B cell (primary cell): Measurements from ENCODE around the gene GATAD2A. TPM values are rescaled to one million over a fixed set of nuclear protein-coding genes. Genes with fewer than 3 reads are reported as not detected.

ENCODE experiments used
- ATAC-seq: fragments of 200-7000 bp; cut with Tn5 transposase; one replicate; pipeline ENCODE4 v1.10.0; 2021; ENCODE audit warnings: low read depth, mild to moderate bottlenecking, moderate number of reproducible peaks, moderate library complexity
- CTCF ChIA-PET: fragments of 350-600 bp; sonication (Branson Sonifier 250); formaldehyde crosslinking; loops from one replicate; lab custom pipeline; 2021; ENCODE audit warnings: antibody characterized with exemption, inconsistent platforms; lab: Charles Lee
- POLR2A ChIA-PET: fragments of 350-600 bp; sonication (Branson Sonifier 250); formaldehyde crosslinking; loops from one replicate; lab custom pipeline; 2021; ENCODE audit warnings: antibody characterized with exemption; lab: Charles Lee
- DNase-seq: peaks from one replicate; pipeline ENCODE4 v3.0.0; 2013
- H2AFZ ChIP-seq: 2 replicates; pipeline ENCODE4 v1.6.1; 2012; ENCODE audit warnings: mild to moderate bottlenecking, low read depth, low read length; ENCODE audit not compliant: insufficient read depth, poor library complexity, severe bottlenecking
- H3K27ac ChIP-seq, 2 donors: 1 replicate in 1 of 2; 2 replicates in 1 of 2; pipeline ENCODE4 v1.5.1; 2012 to 2013; ENCODE audit warnings: low read length in 2 of 2, mild to moderate bottlenecking in 2 of 2, moderate library complexity in 1 of 2
- H3K27me3 ChIP-seq, 4 experiments: fragments of 200-600 bp in 1 of 4; sonication (generic) in 1 of 4; replicated peaks in 1 of 4; 1 replicate in 2 of 4; 2 replicates in 2 of 4; pipeline versions ENCODE4 v1.6.1 to v1.7.0; 2013 to 2016; ENCODE audit warnings: low read length in 3 of 4, mild to moderate bottlenecking in 2 of 4, mixed read lengths in 1 of 4, moderate library complexity in 1 of 4; ENCODE audit not compliant: insufficient read depth in 4 of 4, control insufficient read depth in 3 of 4; ENCODE audit errors: control extremely low read depth in 1 of 4
- H3K36me3 ChIP-seq, 2 experiments: replicated peaks in 1 of 2; 1 replicate in 1 of 2; 2 replicates in 1 of 2; pipeline versions ENCODE4 v1.6.1 to v1.7.1; 2013; ENCODE audit warnings: low read length in 1 of 2; ENCODE audit not compliant: insufficient read depth in 2 of 2, control insufficient read depth in 1 of 2; ENCODE audit errors: control extremely low read depth in 1 of 2, extremely low read depth in 1 of 2
- H3K4me1 ChIP-seq, 2 donors: fragments of 200-600 bp in 1 of 2; sonication (generic) in 1 of 2; 1 replicate in 1 of 2; 2 replicates in 1 of 2; pipeline versions ENCODE4 v1.5.1 to v1.6.1; 2013 to 2017; ENCODE audit warnings: low read length in 2 of 2; ENCODE audit not compliant: control insufficient read depth in 2 of 2, insufficient read depth in 2 of 2
- H3K4me2 ChIP-seq: replicated peaks from 2 replicates; pipeline ENCODE3; 2012; ENCODE audit warnings: mild to moderate bottlenecking, low read depth, low read length; ENCODE audit not compliant: poor library complexity, severe bottlenecking
- H3K4me3 ChIP-seq, 5 experiments: fragments of 200-600 bp in 1 of 5; sonication (generic) in 1 of 5; 1 replicate in 3 of 5; 2 replicates in 2 of 5; pipeline versions ENCODE4 v1.5.1 to v1.7.0; 2011 to 2016; ENCODE audit warnings: low read length in 4 of 5, mild to moderate bottlenecking in 4 of 5, low read depth in 2 of 5, control low read depth in 1 of 5, moderate library complexity in 1 of 5; ENCODE audit not compliant: insufficient read depth in 1 of 5; ENCODE audit errors: control extremely low read depth in 1 of 5, extremely low read depth in 1 of 5
- H3K79me2 ChIP-seq: fragments of 200-600 bp; sonication (generic); one replicate; pipeline ENCODE4 v1.6.0; 2016; ENCODE audit warnings: low read length; ENCODE audit not compliant: control insufficient read depth, insufficient read depth
- H3K9ac ChIP-seq: fragments of 200-600 bp; sonication (generic); 2 replicates; pipeline ENCODE4 v1.6.1; 2017; ENCODE audit warnings: mild to moderate bottlenecking, low read length, moderate library complexity
- H3K9me3 ChIP-seq, 3 donors: one replicate each; pipeline versions ENCODE4 v1.6.1 to v1.7.1; 2013; ENCODE audit warnings: low read length in 2 of 3; ENCODE audit not compliant: control insufficient read depth in 2 of 3, insufficient read depth in 1 of 3; ENCODE audit errors: control extremely low read depth in 1 of 3
- H4K20me1 ChIP-seq: 2 replicates; pipeline ENCODE4 v1.6.0; 2012; ENCODE audit warnings: mild to moderate bottlenecking, low read length; ENCODE audit not compliant: insufficient read depth, control insufficient read depth, poor library complexity, severe bottlenecking
- H3K27ac Mint-ChIP-seq: one replicate; pipeline ENCODE4 v1.8.0; 2021; ENCODE audit warnings: mixed read lengths
- H3K27me3 Mint-ChIP-seq: one replicate; pipeline ENCODE4 v1.8.0; 2021; ENCODE audit warnings: mixed read lengths
- H3K4me1 Mint-ChIP-seq: one replicate; pipeline ENCODE4 v1.8.0; 2021; ENCODE audit warnings: mixed read lengths
- H3K4me3 Mint-ChIP-seq: one replicate; pipeline ENCODE4 v1.8.0; 2021; ENCODE audit warnings: mixed read lengths
- H3K9me3 Mint-ChIP-seq: one replicate; pipeline ENCODE4 v1.8.0; 2022; ENCODE audit warnings: mixed read lengths; ENCODE audit not compliant: insufficient read depth
- CTCF ChIP-seq: fragments of 200-600 bp; IDR thresholded peaks from one replicate; pipeline ENCODE4 v1.8.0; 2022; ENCODE audit warnings: antibody characterized with exemption, mild to moderate bottlenecking
- EZH2 ChIP-seq: IDR thresholded peaks from 2 replicates; pipeline ENCODE4 v1.6.1; 2012; ENCODE audit warnings: borderline replicate concordance, low read depth, mild to moderate bottlenecking, moderate library complexity, low read length; ENCODE audit not compliant: insufficient read depth, poor library complexity, severe bottlenecking
- WGBS: methylation state at CpG from one replicate; pipeline ENCODE4 v1.1.5; 2013; ENCODE audit warnings: missing lambda C conversion rate; ENCODE audit not compliant: insufficient coverage; 5-methylcytosine and 5-hydroxymethylcytosine counted together
- intact Hi-C: fragments of 100-400 bp; cut with micrococcal nuclease; formaldehyde crosslinking; loops from one replicate; pipeline ENCODE4 v1.10.0; 2022
- polyA plus RNA-seq: library from polyadenylated mRNA; depleted of rRNA; stranded (reverse); fragments of >200 nt; gene quantifications from 2 replicates; pipeline ENCODE4 v1.2.3, GENCODE V29; 2012
- total RNA-seq, 2 donors: library from RNA; stranded (reverse); fragments of 120-200 nt in 1 of 2; gene quantifications; 1 replicate in 1 of 2; 2 replicates in 1 of 2; pipeline versions ENCODE4 v1.2.3 to v1.2.4, GENCODE V29; 2013 to 2022

GATAD2A gene
- total and polyA plus RNA-seq, 2 donors (not counting 1 experiment from before 2014, with no cell fraction given), result 28.8 to 76.3 TPM

GRCh38 chr19:19466201-19466600, 60.7 kb downstream of the GATAD2A start:
- Histone ChIP-seq H2AFZ (no peak overlapping the region), H3K9ac (no peak overlapping the region), H3K36me3 (peaks cover 5 to 41% of the 10 kb centered on the region in 2 experiments), H3K79me2 (peaks cover 100% of the 10 kb centered on the region), H4K20me1 (peaks cover 46% of the 10 kb centered on the region), H3K4me1 (peaks cover 30 to 38% of the 10 kb centered on the region in 2 donors), H3K4me3 (no peak overlapping the region), H3K27ac (no peak overlapping the region), H3K27me3 (no peaks in the 10 kb centered on the region), H3K9me3 (peaks cover 2 to 40% (median 24%) of the 10 kb centered on the region in 3 donors), H3K4me2 (no peak overlapping the region)
- TF ChIP-seq EZH2 (no peak), CTCF (no peak)
- Mint-ChIP-seq H3K27ac (no peak overlapping the region), H3K4me3 (no peak overlapping the region), H3K27me3 (no peaks in the 10 kb centered on the region), H3K4me1 (peaks cover 45% of the 10 kb centered on the region), H3K9me3 (peaks cover 5% of the 10 kb centered on the region)
- 97% methylated on average over 6 of the region's 6 CpGs for WGBS
- ChIA-PET CTCF (no interaction called here), POLR2A (no interaction called here)
- no peak for DNase-seq
- no peak for ATAC-seq
- intact Hi-C loops, result no loop called here

GRCh38 chr19:19468424-19469050, 63.1 kb downstream of the GATAD2A start:
- no peak overlapping the region for H3K4me2 ChIP-seq
- peaks cover 28 to 38% of the 10 kb centered on the region in 2 donors for H3K4me1 ChIP-seq
- H3K4me3 ChIP-seq, result no peak overlapping the region
- Mint-ChIP-seq H3K4me3 (no peak overlapping the region), H3K27me3 (no peaks in the 10 kb centered on the region), H3K27ac (no peak overlapping the region), H3K9me3 (peaks cover 5% of the 10 kb centered on the region), H3K4me1 (peaks cover 45% of the 10 kb centered on the region)
- peaks cover 100% of the 10 kb centered on the region for H3K79me2 ChIP-seq
- no peak for TF ChIP-seq EZH2
- no peak for TF ChIP-seq CTCF
- H3K9ac ChIP-seq, result no peak overlapping the region
- CTCF ChIA-PET, result interaction anchor here (1.2 kb wide), 1 partner anchor 22 kb away, joined by 5 read pairs; no protein-coding TSS in a partner anchor
- intact Hi-C loops, result no loop called here
- H3K36me3 ChIP-seq, result peaks cover 5 to 41% of the 10 kb centered on the region in 2 experiments
- POLR2A ChIA-PET, result interaction anchor here (1.2 kb wide), 1 partner anchor 63 kb away, joined by 3 read pairs; the partner anchor contains the start of gene GATAD2A
- no peak for ATAC-seq
- no peak for DNase-seq
- whole genome bisulfite sequencing, result 100% methylated on average over 1 of the region's 2 CpGs
- peaks cover 31% of the 10 kb centered on the region for H4K20me1 ChIP-seq
- H2AFZ ChIP-seq, result no peak overlapping the region
- H3K9me3 ChIP-seq, result peaks cover 2 to 40% (median 24%) of the 10 kb centered on the region in 3 donors
- peak overlapping the region in 1 of 2 donors; percentile 29 for H3K27ac ChIP-seq
- H3K27me3 ChIP-seq, result no peaks in the 10 kb centered on the region
